Measurements from ENCODE around the gene ZCRB1. TPM values are rescaled to one million over a fixed set of nuclear protein-coding genes. Genes with fewer than 3 reads are reported as not detected.

Gene ZCRB1
- total RNA-seq, 2 donors from 2014 or later, result 26.1 to 32.0 TPM

- no peak for DNase-seq
- Mint-ChIP-seq H3K36me3 (ENCODE audit: low read depth) (no peaks in the 10 kb centered on the region), H3K4me1 (no peaks in the 10 kb centered on the region), H3K27ac (no peak overlapping the region), H3K27me3 (peaks cover 26% of the 10 kb centered on the region), H3K4me3 (no peak overlapping the region)
- ATAC-seq, result no peak
- H3K9me3 ChIP-seq (ENCODE audit: control insufficient read depth, low read length, poor library complexity, severe bottlenecking), result no peaks in the 10 kb centered on the region
Observed at GRCh38 chr12:42283739-42284138, 42.2 kb downstream of the ZCRB1 start.

GRCh38 chr12:42282294-42282693 lies 43.6 kb downstream of the ZCRB1 start:
- Mint-ChIP-seq H3K4me3 (no peak overlapping the region), H3K4me1 (no peaks in the 10 kb centered on the region), H3K27ac (no peak overlapping the region), H3K36me3 (ENCODE audit: low read depth) (no peaks in the 10 kb centered on the region), H3K27me3 (peaks cover 12% of the 10 kb centered on the region)
- ATAC-seq (no peak), DNase-seq (no peak)
- no peaks in the 10 kb centered on the region for H3K9me3 ChIP-seq (ENCODE audit: control insufficient read depth, low read length, poor library complexity, severe bottlenecking)

- H3K9me3 ChIP-seq (ENCODE audit: control insufficient read depth, low read length, poor library complexity, severe bottlenecking), result no peaks in the 10 kb centered on the region
- Mint-ChIP-seq H3K27ac (no peak overlapping the region), H3K27me3 (peaks cover 7% of the 10 kb centered on the region), H3K4me3 (no peak overlapping the region), H3K4me1 (no peaks in the 10 kb centered on the region), H3K36me3 (ENCODE audit: low read depth) (no peaks in the 10 kb centered on the region)
- DNase-seq, result no peak
- ATAC-seq, result no peak
Observed at GRCh38 chr12:42281844-42282243, 44.0 kb downstream of the ZCRB1 start.

- H3K9me3 ChIP-seq (ENCODE audit: control insufficient read depth, low read length, poor library complexity, severe bottlenecking), result no peaks in the 10 kb centered on the region
- no peak for DNase-seq
- peaks cover 5% of the 10 kb centered on the region for H3K27me3 Mint-ChIP-seq
- H3K27ac Mint-ChIP-seq, result no peak overlapping the region
- ATAC-seq, result no peak
- no peaks in the 10 kb centered on the region for H3K36me3 Mint-ChIP-seq (ENCODE audit: low read depth)
- H3K4me3 Mint-ChIP-seq, result no peak overlapping the region
- no peaks in the 10 kb centered on the region for H3K4me1 Mint-ChIP-seq
Observed at GRCh38 chr12:42281278-42281677, 44.6 kb downstream of the ZCRB1 start.

GRCh38 chr12:42278128-42278510 lies 47.8 kb downstream of the ZCRB1 start:
- no peak for ATAC-seq
- H3K4me1 Mint-ChIP-seq, result no peaks in the 10 kb centered on the region
- H3K27ac Mint-ChIP-seq, result no peak overlapping the region
- H3K36me3 Mint-ChIP-seq (ENCODE audit: low read depth), result no peaks in the 10 kb centered on the region
- no peaks in the 10 kb centered on the region for H3K9me3 ChIP-seq (ENCODE audit: control insufficient read depth, low read length, poor library complexity, severe bottlenecking)
- H3K4me3 Mint-ChIP-seq, result no peak overlapping the region
- DNase-seq, result no peak
- H3K27me3 Mint-ChIP-seq, result peaks cover 5% of the 10 kb centered on the region

- ATAC-seq (no peak), DNase-seq (no peak)
- H3K36me3 Mint-ChIP-seq (ENCODE audit: low read depth), result no peaks in the 10 kb centered on the region
- H3K27me3 Mint-ChIP-seq, result peaks cover 8% of the 10 kb centered on the region
- no peaks in the 10 kb centered on the region for H3K4me1 Mint-ChIP-seq
- H3K9me3 ChIP-seq (ENCODE audit: control insufficient read depth, low read length, poor library complexity, severe bottlenecking), result no peaks in the 10 kb centered on the region
- no peak overlapping the region for H3K27ac Mint-ChIP-seq
- H3K4me3 Mint-ChIP-seq, result no peak overlapping the region
Observed at GRCh38 chr12:42277396-42278127, 48.3 kb downstream of the ZCRB1 start.

- H3K9me3 ChIP-seq (ENCODE audit: control insufficient read depth, low read length, poor library complexity, severe bottlenecking), result no peaks in the 10 kb centered on the region
- Mint-ChIP-seq H3K27ac (no peak overlapping the region), H3K27me3 (peaks cover 14% of the 10 kb centered on the region), H3K4me1 (peaks cover 5% of the 10 kb centered on the region), H3K4me3 (no peak overlapping the region), H3K36me3 (ENCODE audit: low read depth) (peaks cover 3% of the 10 kb centered on the region)
- DNase-seq (no peak), ATAC-seq (no peak)
Observed at GRCh38 chr12:42275499-42275898, 50.4 kb downstream of the ZCRB1 start.

GRCh38 chr12:42273706-42274105 lies 52.2 kb downstream of the ZCRB1 start:
- ATAC-seq (no peak), DNase-seq (no peak)
- Mint-ChIP-seq H3K4me1 (peaks cover 5% of the 10 kb centered on the region), H3K4me3 (no peak overlapping the region), H3K27ac (no peak overlapping the region), H3K36me3 (ENCODE audit: low read depth) (peaks cover 3% of the 10 kb centered on the region), H3K27me3 (peaks cover 14% of the 10 kb centered on the region)
- H3K9me3 ChIP-seq (ENCODE audit: control insufficient read depth, low read length, poor library complexity, severe bottlenecking), result no peaks in the 10 kb centered on the region

GRCh38 chr12:42270596-42270995 lies 55.3 kb downstream of the ZCRB1 start:
- ATAC-seq, result no peak
- Mint-ChIP-seq H3K27ac (no peak overlapping the region), H3K4me1 (peaks cover 6% of the 10 kb centered on the region), H3K36me3 (ENCODE audit: low read depth) (peaks cover 3% of the 10 kb centered on the region), H3K27me3 (peaks cover 14% of the 10 kb centered on the region), H3K4me3 (no peak overlapping the region)
- no peaks in the 10 kb centered on the region for H3K9me3 ChIP-seq (ENCODE audit: control insufficient read depth, low read length, poor library complexity, severe bottlenecking)
- no peak for DNase-seq

- no peak overlapping the region for H3K27ac Mint-ChIP-seq
- peaks cover 3% of the 10 kb centered on the region for H3K36me3 Mint-ChIP-seq (ENCODE audit: low read depth)
- H3K27me3 Mint-ChIP-seq, result peaks cover 10% of the 10 kb centered on the region
- H3K4me1 Mint-ChIP-seq, result peaks cover 10% of the 10 kb centered on the region
- no peak for ATAC-seq
- no peaks in the 10 kb centered on the region for H3K9me3 ChIP-seq (ENCODE audit: control insufficient read depth, low read length, poor library complexity, severe bottlenecking)
- no peak overlapping the region for H3K4me3 Mint-ChIP-seq
- DNase-seq, result no peak
Observed at GRCh38 chr12:42267413-42268190, 58.3 kb downstream of the ZCRB1 start.

GRCh38 chr12:42266579-42267230 lies 59.2 kb downstream of the ZCRB1 start:
- no peaks in the 10 kb centered on the region for H3K9me3 ChIP-seq (ENCODE audit: control insufficient read depth, low read length, poor library complexity, severe bottlenecking)
- H3K27me3 Mint-ChIP-seq, result peaks cover 7% of the 10 kb centered on the region
- ATAC-seq (no peak), DNase-seq (no peak)
- no peak overlapping the region for H3K27ac Mint-ChIP-seq
- H3K4me1 Mint-ChIP-seq, result peaks cover 10% of the 10 kb centered on the region
- peaks cover 3% of the 10 kb centered on the region for H3K36me3 Mint-ChIP-seq (ENCODE audit: low read depth)
- H3K4me3 Mint-ChIP-seq, result no peak overlapping the region

GRCh38 chr12:42262271-42262670 lies 63.6 kb downstream of the ZCRB1 start:
- no peak overlapping the region for H3K4me3 Mint-ChIP-seq
- peaks cover 2% of the 10 kb centered on the region for H3K36me3 Mint-ChIP-seq (ENCODE audit: low read depth)
- H3K4me1 Mint-ChIP-seq, result peaks cover 7% of the 10 kb centered on the region
- no peak for ATAC-seq
- no peaks in the 10 kb centered on the region for H3K27me3 Mint-ChIP-seq
- H3K9me3 ChIP-seq (ENCODE audit: control insufficient read depth, low read length, poor library complexity, severe bottlenecking), result no peaks in the 10 kb centered on the region
- H3K27ac Mint-ChIP-seq, result no peak overlapping the region
- DNase-seq, result no peak

All from T-helper 17 cell (primary cell).